ENCODE results near the gene DCHS2. TPM values are rescaled to one million over a fixed set of nuclear protein-coding genes. Genes with fewer than 3 reads are reported as not detected.
A peak's percentile ranks its signal among the peaks of the same experiment; 100 is the strongest.

DCHS2 gene
- total RNA-seq, 1 donor from 2014 or later = not detected

- H3K4me1 Mint-ChIP-seq (ENCODE audit: low read depth) = no peaks in the 10 kb centered on the region
- intact Hi-C loops (cut with micrococcal nuclease) = no loop called here
- no peak overlapping the region for H3K27ac Mint-ChIP-seq
- no peak overlapping the region for H3K4me3 Mint-ChIP-seq (ENCODE audit: low read depth)
- no peaks in the 10 kb centered on the region for H3K36me3 Mint-ChIP-seq (ENCODE audit: low read depth)
- no peaks in the 10 kb centered on the region for H3K9me3 Mint-ChIP-seq
- H3K27me3 Mint-ChIP-seq (ENCODE audit: low read depth) = peaks cover 16% of the 10 kb centered on the region
- no peak for DNase-seq (ENCODE audit: low spot score)
Measured at GRCh38 chr4:154425514-154425913, 66.1 kb downstream of the DCHS2 start.

- H3K9me3 Mint-ChIP-seq = no peaks in the 10 kb centered on the region
- no peak for DNase-seq (ENCODE audit: low spot score)
- peaks cover 16% of the 10 kb centered on the region for H3K27me3 Mint-ChIP-seq (ENCODE audit: low read depth)
- intact Hi-C loops (cut with micrococcal nuclease) = no loop called here
- no peaks in the 10 kb centered on the region for H3K4me1 Mint-ChIP-seq (ENCODE audit: low read depth)
- no peak overlapping the region for H3K27ac Mint-ChIP-seq
- H3K4me3 Mint-ChIP-seq (ENCODE audit: low read depth) = no peak overlapping the region
- no peaks in the 10 kb centered on the region for H3K36me3 Mint-ChIP-seq (ENCODE audit: low read depth)
Measured at GRCh38 chr4:154424810-154425484, 66.7 kb downstream of the DCHS2 start.

DNA sequence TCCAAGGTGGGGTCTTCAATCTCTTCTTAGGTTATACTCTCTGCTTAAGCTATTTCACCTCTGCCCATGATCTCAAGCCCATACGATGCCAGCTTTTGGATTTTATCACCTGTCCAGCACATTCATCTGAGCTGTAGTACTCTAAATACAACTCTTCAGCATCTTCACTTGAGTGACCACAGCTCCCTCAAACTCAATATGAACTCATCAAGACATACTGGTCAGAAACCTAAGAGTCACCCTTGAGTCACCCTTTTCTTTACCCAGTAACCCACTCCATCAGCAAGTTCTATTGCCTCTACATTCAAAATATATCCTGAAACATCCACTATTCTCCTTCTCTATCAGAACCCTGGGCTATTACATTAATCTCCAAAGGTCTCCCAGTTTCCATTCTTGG lies 69.4 kb downstream of the DCHS2 start:
- intact Hi-C loops (cut with micrococcal nuclease) = no loop called here
- H3K27me3 Mint-ChIP-seq (ENCODE audit: low read depth) = peaks cover 28% of the 10 kb centered on the region
- H3K4me1 Mint-ChIP-seq (ENCODE audit: low read depth) = no peaks in the 10 kb centered on the region
- H3K36me3 Mint-ChIP-seq (ENCODE audit: low read depth) = no peaks in the 10 kb centered on the region
- H3K9me3 Mint-ChIP-seq = no peaks in the 10 kb centered on the region
- no peak for DNase-seq (ENCODE audit: low spot score)
- H3K27ac Mint-ChIP-seq = no peak overlapping the region
- no peak overlapping the region for H3K4me3 Mint-ChIP-seq (ENCODE audit: low read depth)

DNA sequence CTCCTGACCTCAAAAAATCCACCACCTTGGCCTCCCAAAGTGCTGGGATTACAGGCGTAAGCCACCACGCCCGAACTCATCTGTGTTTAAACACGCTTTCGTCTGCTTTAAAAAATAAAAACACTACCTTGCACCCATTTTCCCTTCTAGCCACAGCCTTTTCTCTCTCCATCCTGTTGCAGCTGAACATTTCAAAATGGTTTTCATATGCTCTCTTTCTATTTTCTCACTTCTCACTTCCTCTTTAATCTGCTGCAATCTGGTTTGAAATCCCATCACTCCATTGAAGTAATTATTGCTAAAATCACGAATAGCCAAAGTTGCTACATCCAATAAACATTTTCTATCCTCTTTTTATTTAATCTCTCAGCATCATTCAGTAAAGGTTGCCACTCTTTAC lies 70.0 kb downstream of the DCHS2 start:
- peaks cover 4% of the 10 kb centered on the region for H3K4me1 Mint-ChIP-seq (ENCODE audit: low read depth)
- no peak for DNase-seq (ENCODE audit: low spot score)
- intact Hi-C loops (cut with micrococcal nuclease) = no loop called here
- H3K4me3 Mint-ChIP-seq (ENCODE audit: low read depth) = no peak overlapping the region
- H3K36me3 Mint-ChIP-seq (ENCODE audit: low read depth) = no peaks in the 10 kb centered on the region
- peaks cover 33% of the 10 kb centered on the region for H3K27me3 Mint-ChIP-seq (ENCODE audit: low read depth)
- no peaks in the 10 kb centered on the region for H3K9me3 Mint-ChIP-seq
- H3K27ac Mint-ChIP-seq = no peak overlapping the region

GRCh38 chr4:154417373-154417673 lies 74.3 kb downstream of the DCHS2 start:
- H3K27me3 Mint-ChIP-seq (ENCODE audit: low read depth) = peaks cover 51% of the 10 kb centered on the region
- H3K4me3 Mint-ChIP-seq (ENCODE audit: low read depth) = no peak overlapping the region
- H3K27ac Mint-ChIP-seq = no peak overlapping the region
- intact Hi-C loops (cut with micrococcal nuclease) = no loop called here
- no peaks in the 10 kb centered on the region for H3K36me3 Mint-ChIP-seq (ENCODE audit: low read depth)
- no peaks in the 10 kb centered on the region for H3K9me3 Mint-ChIP-seq
- DNase-seq (ENCODE audit: low spot score) = no peak
- peaks cover 7% of the 10 kb centered on the region for H3K4me1 Mint-ChIP-seq (ENCODE audit: low read depth)

GRCh38 chr4:154416190-154416547 lies 75.4 kb downstream of the DCHS2 start:
- Mint-ChIP-seq H3K4me3 (ENCODE audit: low read depth) (peak overlapping the region; percentile 31), H3K27me3 (ENCODE audit: low read depth) (peaks cover 46% of the 10 kb centered on the region), H3K36me3 (ENCODE audit: low read depth) (no peaks in the 10 kb centered on the region), H3K4me1 (ENCODE audit: low read depth) (peaks cover 7% of the 10 kb centered on the region), H3K9me3 (no peaks in the 10 kb centered on the region), H3K27ac (no peak overlapping the region)
- DNase-seq (ENCODE audit: low spot score) = no peak
- intact Hi-C loops (cut with micrococcal nuclease) = no loop called here

GRCh38 chr4:154415313-154415712 lies 76.3 kb downstream of the DCHS2 start:
- H3K36me3 Mint-ChIP-seq (ENCODE audit: low read depth) = no peaks in the 10 kb centered on the region
- no peak overlapping the region for H3K27ac Mint-ChIP-seq
- no peak overlapping the region for H3K4me3 Mint-ChIP-seq (ENCODE audit: low read depth)
- H3K9me3 Mint-ChIP-seq = no peaks in the 10 kb centered on the region
- intact Hi-C loops (cut with micrococcal nuclease) = no loop called here
- DNase-seq (ENCODE audit: low spot score) = no peak
- peaks cover 7% of the 10 kb centered on the region for H3K4me1 Mint-ChIP-seq (ENCODE audit: low read depth)
- H3K27me3 Mint-ChIP-seq (ENCODE audit: low read depth) = peaks cover 46% of the 10 kb centered on the region

DNA sequence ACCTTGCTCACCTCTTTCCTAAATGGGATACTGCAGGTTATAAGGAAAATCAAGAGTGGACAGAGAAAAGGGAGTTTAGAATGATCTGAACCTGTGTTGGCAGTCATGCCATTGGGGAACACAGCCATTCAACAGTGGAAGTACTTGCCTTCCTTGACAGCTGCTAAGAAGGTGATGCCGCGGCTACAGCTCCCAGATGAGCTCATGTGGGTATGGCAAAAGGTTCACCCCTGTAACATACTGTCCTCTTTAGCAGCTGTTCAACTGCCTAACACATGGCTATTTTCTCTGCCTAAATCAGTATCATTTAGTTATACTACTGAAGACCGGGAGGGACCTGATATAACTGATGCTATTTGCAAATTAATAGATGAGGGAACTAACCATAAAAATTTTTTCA lies 76.8 kb downstream of the DCHS2 start:
- no peak overlapping the region for H3K27ac Mint-ChIP-seq
- DNase-seq (ENCODE audit: low spot score) = no peak
- no peak overlapping the region for H3K4me3 Mint-ChIP-seq (ENCODE audit: low read depth)
- peaks cover 46% of the 10 kb centered on the region for H3K27me3 Mint-ChIP-seq (ENCODE audit: low read depth)
- intact Hi-C loops (cut with micrococcal nuclease) = no loop called here
- no peaks in the 10 kb centered on the region for H3K36me3 Mint-ChIP-seq (ENCODE audit: low read depth)
- no peaks in the 10 kb centered on the region for H3K9me3 Mint-ChIP-seq
- peaks cover 7% of the 10 kb centered on the region for H3K4me1 Mint-ChIP-seq (ENCODE audit: low read depth)

DNA sequence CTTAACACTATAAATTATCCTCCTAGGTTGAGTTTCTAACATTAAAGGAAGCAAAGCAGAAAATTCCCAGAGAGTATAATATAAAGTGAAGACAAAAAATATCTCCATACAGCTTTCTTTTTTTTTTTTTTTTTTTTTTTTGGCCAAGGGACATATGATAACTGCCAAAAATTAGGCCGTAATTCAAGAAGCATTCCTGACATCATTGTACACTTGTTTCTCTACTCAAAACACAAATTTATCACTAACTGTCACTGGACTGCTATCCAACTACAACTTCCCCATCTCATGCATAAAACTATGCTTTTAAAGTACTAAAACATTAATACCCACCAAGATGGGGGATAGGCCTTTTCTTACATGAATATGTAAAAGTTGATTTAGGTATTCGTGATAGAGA lies 77.2 kb downstream of the DCHS2 start:
- no peak overlapping the region for H3K4me3 Mint-ChIP-seq (ENCODE audit: low read depth)

DNA sequence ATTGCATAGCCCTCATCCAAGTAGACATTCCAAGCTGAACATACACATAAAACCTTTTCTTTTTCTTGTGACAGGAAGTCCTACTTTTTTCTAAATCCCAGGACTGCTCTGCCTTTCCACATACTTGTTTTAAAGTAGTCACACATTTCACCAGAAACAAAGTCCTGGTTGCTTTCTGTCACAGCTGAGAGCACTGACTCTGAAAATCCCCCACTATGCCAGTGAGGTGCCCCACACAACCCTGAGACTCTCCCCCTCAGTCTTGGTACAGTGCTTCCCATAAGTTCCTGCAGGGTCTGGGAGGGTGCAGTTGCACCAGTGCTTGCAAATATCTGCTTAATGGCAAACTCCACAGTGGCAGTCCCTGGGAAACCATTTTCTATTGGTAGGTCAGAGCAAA lies 84.2 kb downstream of the DCHS2 start:
- Mint-ChIP-seq H3K27ac (no peak overlapping the region), H3K27me3 (ENCODE audit: low read depth) (peaks cover 3% of the 10 kb centered on the region), H3K4me3 (ENCODE audit: low read depth) (no peak overlapping the region), H3K9me3 (no peaks in the 10 kb centered on the region), H3K36me3 (ENCODE audit: low read depth) (no peaks in the 10 kb centered on the region), H3K4me1 (ENCODE audit: low read depth) (peaks cover 2% of the 10 kb centered on the region)
- intact Hi-C loops (cut with micrococcal nuclease) = no loop called here
- no peak for DNase-seq (ENCODE audit: low spot score)

More for the DNA sequence above, 77.2 kb downstream of the DCHS2 start:
- Mint-ChIP-seq H3K27ac (no peak overlapping the region), H3K4me1 (ENCODE audit: low read depth) (peaks cover 7% of the 10 kb centered on the region), H3K9me3 (no peaks in the 10 kb centered on the region), H3K27me3 (ENCODE audit: low read depth) (peaks cover 44% of the 10 kb centered on the region), H3K36me3 (ENCODE audit: low read depth) (no peaks in the 10 kb centered on the region)
- intact Hi-C loops (cut with micrococcal nuclease) = no loop called here
- no peak for DNase-seq (ENCODE audit: low spot score)

DNA sequence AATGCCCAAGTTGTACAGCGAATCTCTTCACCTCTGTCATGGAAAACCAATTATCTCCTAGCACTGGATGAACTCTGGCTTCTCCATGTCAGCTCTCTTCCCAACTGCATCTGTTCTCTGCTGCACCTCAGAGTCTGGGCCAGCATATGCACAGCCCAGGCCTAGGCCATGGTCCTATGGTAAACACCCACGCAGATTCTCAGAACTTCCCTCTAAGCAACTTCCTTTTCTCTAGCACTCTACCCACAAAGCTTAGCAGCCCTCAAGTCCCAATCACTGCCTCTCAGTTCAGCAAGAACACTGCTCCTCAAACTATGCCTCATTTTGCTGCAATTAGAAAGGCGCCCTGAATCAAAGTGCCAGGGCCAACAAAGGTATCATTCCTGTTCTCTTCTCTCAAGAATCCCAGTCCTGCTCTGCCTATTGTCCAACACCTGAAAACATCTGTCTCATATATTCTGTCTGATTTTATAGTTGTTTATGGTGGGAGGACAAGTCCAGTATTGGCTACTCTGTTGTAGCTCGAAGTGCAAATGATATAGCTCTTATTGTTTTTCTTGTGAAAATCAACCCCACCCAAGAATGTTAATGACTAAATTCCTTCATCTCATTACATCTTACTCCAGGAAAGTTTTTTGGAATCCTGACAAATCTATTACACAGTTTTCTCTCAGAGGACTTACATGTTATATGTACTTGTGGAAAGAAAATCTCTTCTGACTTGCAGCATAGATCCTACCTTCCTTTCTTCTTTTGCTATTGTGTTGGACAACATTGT lies 85.4 kb downstream of the DCHS2 start:
- Mint-ChIP-seq H3K4me3 (ENCODE audit: low read depth) (no peak overlapping the region), H3K27me3 (ENCODE audit: low read depth) (no peaks in the 10 kb centered on the region)

DNA sequence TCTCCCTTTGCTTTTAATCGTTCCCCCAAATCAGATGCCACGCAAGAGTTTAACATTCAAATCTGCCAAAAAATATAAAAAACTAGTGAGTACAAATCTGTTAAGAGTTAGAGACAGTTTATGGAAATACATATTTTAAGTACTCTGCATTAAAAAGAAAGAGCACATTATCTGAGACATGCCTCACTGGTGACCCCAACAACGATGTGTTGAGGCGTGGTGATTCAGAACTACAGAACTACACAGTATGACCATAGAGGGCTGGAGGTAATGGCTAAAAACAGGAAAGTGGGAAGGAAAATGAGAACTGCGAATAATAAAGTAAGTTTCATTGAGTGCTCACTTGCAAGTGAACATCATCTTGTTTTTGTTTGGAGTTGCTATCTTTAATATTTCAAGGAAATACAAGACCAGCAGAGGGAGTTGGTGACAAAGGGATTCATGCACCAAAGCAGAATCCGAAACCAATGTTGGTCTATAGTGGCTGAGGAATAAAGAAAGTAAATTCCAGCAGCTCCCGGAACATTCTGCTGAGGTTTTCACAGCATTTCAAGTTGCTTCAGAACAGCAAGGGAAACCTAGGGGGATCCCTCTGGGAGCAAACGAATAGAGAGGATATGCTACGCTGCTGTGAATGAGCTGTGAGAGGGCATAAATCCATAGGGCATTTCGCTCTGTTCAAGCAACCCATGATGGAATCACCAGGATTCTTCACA lies 92.2 kb downstream of the DCHS2 start:
- no peak for DNase-seq (ENCODE audit: low spot score)
- Mint-ChIP-seq H3K36me3 (ENCODE audit: low read depth) (no peaks in the 10 kb centered on the region), H3K4me3 (ENCODE audit: low read depth) (no peak overlapping the region), H3K4me1 (ENCODE audit: low read depth) (no peaks in the 10 kb centered on the region), H3K9me3 (no peaks in the 10 kb centered on the region), H3K27ac (no peak overlapping the region), H3K27me3 (ENCODE audit: low read depth) (peaks cover 3% of the 10 kb centered on the region)
- intact Hi-C loops (cut with micrococcal nuclease) = no loop called here

More for the DNA sequence above, 85.4 kb downstream of the DCHS2 start:
- no peaks in the 10 kb centered on the region for H3K9me3 Mint-ChIP-seq
- intact Hi-C loops (cut with micrococcal nuclease) = no loop called here
- no peaks in the 10 kb centered on the region for H3K36me3 Mint-ChIP-seq (ENCODE audit: low read depth)
- H3K4me1 Mint-ChIP-seq (ENCODE audit: low read depth) = peaks cover 2% of the 10 kb centered on the region
- DNase-seq (ENCODE audit: low spot score) = no peak
- no peak overlapping the region for H3K27ac Mint-ChIP-seq

- Mint-ChIP-seq H3K27me3 (ENCODE audit: low read depth) (peaks cover 5% of the 10 kb centered on the region), H3K27ac (no peak overlapping the region), H3K4me1 (ENCODE audit: low read depth) (no peaks in the 10 kb centered on the region), H3K36me3 (ENCODE audit: low read depth) (no peaks in the 10 kb centered on the region), H3K9me3 (no peaks in the 10 kb centered on the region), H3K4me3 (ENCODE audit: low read depth) (no peak overlapping the region)
- intact Hi-C loops (cut with micrococcal nuclease) = no loop called here
- DNase-seq (ENCODE audit: low spot score) = no peak
Measured at GRCh38 chr4:154390324-154390723, 101.3 kb downstream of the DCHS2 start.
